A673 (cell line): ENCODE data around the gene VAT1L.

Experiments used
- EZH2 ChIP-seq: fragments of 200-600 bp; sonication (generic); IDR thresholded peaks from 2 replicates; pipeline ENCODE4 v1.6.1; 2017; ENCODE audit warnings: borderline replicate concordance, low read depth, mild to moderate bottlenecking, mixed read lengths, antibody characterized with exemption, low read length; ENCODE audit not compliant: poor library complexity, severe bottlenecking
- TF ChIP-seq, protein P1 (sequence below): fragments of 300-800, 200-600 bp; sonication (generic); conservative IDR thresholded peaks from 2 replicates; pipeline ENCODE4 v1.5.1; 2017; ENCODE audit warnings: low read depth, mild to moderate bottlenecking, antibody characterized with exemption, low read length, moderate library complexity, mixed read lengths

DNA sequence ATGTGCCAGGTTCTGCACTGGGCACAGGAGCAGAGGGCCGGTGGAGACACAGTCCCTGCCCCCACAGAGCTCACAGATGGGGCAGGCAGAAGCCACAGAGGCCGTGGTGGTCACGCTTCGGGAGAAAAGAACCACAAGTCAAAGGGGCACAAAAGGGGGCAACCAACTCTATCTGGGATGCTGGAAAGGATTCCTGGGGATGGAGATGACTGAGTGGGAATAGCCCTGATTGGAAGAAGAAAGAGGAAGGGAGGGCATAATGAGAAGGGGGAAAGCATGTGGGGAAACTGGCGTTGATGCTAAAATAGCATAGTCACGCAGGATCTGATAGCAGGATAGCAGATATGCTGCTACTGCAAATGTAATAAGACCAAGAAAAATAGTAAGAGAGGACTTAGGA, 69.7 kb downstream of the VAT1L start:
- TF ChIP-seq, protein P1, sequence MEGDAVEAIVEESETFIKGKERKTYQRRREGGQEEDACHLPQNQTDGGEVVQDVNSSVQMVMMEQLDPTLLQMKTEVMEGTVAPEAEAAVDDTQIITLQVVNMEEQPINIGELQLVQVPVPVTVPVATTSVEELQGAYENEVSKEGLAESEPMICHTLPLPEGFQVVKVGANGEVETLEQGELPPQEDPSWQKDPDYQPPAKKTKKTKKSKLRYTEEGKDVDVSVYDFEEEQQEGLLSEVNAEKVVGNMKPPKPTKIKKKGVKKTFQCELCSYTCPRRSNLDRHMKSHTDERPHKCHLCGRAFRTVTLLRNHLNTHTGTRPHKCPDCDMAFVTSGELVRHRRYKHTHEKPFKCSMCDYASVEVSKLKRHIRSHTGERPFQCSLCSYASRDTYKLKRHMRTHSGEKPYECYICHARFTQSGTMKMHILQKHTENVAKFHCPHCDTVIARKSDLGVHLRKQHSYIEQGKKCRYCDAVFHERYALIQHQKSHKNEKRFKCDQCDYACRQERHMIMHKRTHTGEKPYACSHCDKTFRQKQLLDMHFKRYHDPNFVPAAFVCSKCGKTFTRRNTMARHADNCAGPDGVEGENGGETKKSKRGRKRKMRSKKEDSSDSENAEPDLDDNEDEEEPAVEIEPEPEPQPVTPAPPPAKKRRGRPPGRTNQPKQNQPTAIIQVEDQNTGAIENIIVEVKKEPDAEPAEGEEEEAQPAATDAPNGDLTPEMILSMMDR, result no peak
- no peak for TF ChIP-seq EZH2
